ENCODE measurements around the gene HIPK4. TPM values are rescaled to one million over a fixed set of nuclear protein-coding genes. Genes with fewer than 3 reads are reported as not detected.

Gene HIPK4
- total RNA-seq, 2 experiments from 2014 or later, result 0.10 TPM

GRCh38 chr19:40398417-40399131 lies 8.6 kb upstream of the HIPK4 start:
- Mint-ChIP-seq H3K36me3 (ENCODE audit: low read depth) (no peaks in the 10 kb centered on the region), H3K27me3 (peaks cover 3% of the 10 kb centered on the region), H3K4me1 (peaks cover 18% of the 10 kb centered on the region), H3K4me3 (no peak overlapping the region), H3K27ac (no peak overlapping the region), H3K9me3 (no peaks in the 10 kb centered on the region)
- POLR2A ChIA-PET, result interaction anchor here (0.8 to 1.1 kb wide), 3 partner anchors 18 to 68 kb away, joined by 3 to 4 read pairs (median 3); no protein-coding TSS in a partner anchor
- CTCF ChIA-PET, result interaction anchor here (0.6 kb wide), 1 partner anchor 21 kb away, joined by 3 read pairs; no protein-coding TSS in a partner anchor
- DNase-seq, result peak; percentile 63

- H3K4me1 Mint-ChIP-seq, result peaks cover 14% of the 10 kb centered on the region
- no peak overlapping the region for H3K27ac Mint-ChIP-seq
- peaks cover 3% of the 10 kb centered on the region for H3K27me3 Mint-ChIP-seq
- no peaks in the 10 kb centered on the region for H3K9me3 Mint-ChIP-seq
- no peak overlapping the region for H3K4me3 Mint-ChIP-seq
- ChIA-PET POLR2A (interaction anchor here (1.2 kb wide), 1 partner anchor 16 kb away, joined by 3 read pairs; no protein-coding TSS in a partner anchor), CTCF (interaction anchor here (2.2 kb wide), 1 partner anchor 23 kb away, joined by 7 read pairs; no protein-coding TSS in a partner anchor)
- DNase-seq, result no peak
- H3K36me3 Mint-ChIP-seq (ENCODE audit: low read depth), result no peaks in the 10 kb centered on the region
Observed at GRCh38 chr19:40397568-40397906, 7.6 kb upstream of the HIPK4 start.

- DNase-seq, result no peak
- H3K4me3 Mint-ChIP-seq, result no peak overlapping the region
- no peak overlapping the region for H3K27ac Mint-ChIP-seq
- peaks cover 14% of the 10 kb centered on the region for H3K4me1 Mint-ChIP-seq
- no peaks in the 10 kb centered on the region for H3K36me3 Mint-ChIP-seq (ENCODE audit: low read depth)
- H3K9me3 Mint-ChIP-seq, result no peaks in the 10 kb centered on the region
- ChIA-PET POLR2A (interaction anchor here (1.2 kb wide), 1 partner anchor 16 kb away, joined by 3 read pairs; no protein-coding TSS in a partner anchor), CTCF (interaction anchor here (0.6 to 2.2 kb wide), 3 partner anchors 24 to 197 kb away, joined by 3 to 7 read pairs (median 4); no protein-coding TSS in a partner anchor)
- H3K27me3 Mint-ChIP-seq, result peaks cover 3% of the 10 kb centered on the region
Observed at GRCh38 chr19:40396886-40397567, 7.0 kb upstream of the HIPK4 start.

GRCh38 chr19:40395956-40396355 lies 6.0 kb upstream of the HIPK4 start:
- Mint-ChIP-seq H3K27me3 (peaks cover 3% of the 10 kb centered on the region), H3K9me3 (no peaks in the 10 kb centered on the region), H3K27ac (no peak overlapping the region), H3K36me3 (ENCODE audit: low read depth) (no peaks in the 10 kb centered on the region), H3K4me3 (no peak overlapping the region), H3K4me1 (peaks cover 14% of the 10 kb centered on the region)
- DNase-seq, result no peak
- ChIA-PET POLR2A (interaction anchor here (1.3 to 1.8 kb wide), 2 partner anchors 8 to 47 kb away, joined by 3 to 5 read pairs; no protein-coding TSS in a partner anchor), CTCF (interaction anchor here (0.7 to 2.2 kb wide), 2 partner anchors 25 to 179 kb away, joined by 3 to 7 read pairs; no protein-coding TSS in a partner anchor)

- no peak overlapping the region for H3K27ac Mint-ChIP-seq
- ChIA-PET POLR2A (interaction anchor here (1.3 to 1.8 kb wide), 2 partner anchors 9 to 48 kb away, joined by 3 to 5 read pairs; no protein-coding TSS in a partner anchor), CTCF (no interaction called here)
- DNase-seq, result no peak
- H3K4me3 Mint-ChIP-seq, result no peak overlapping the region
- H3K9me3 Mint-ChIP-seq, result no peaks in the 10 kb centered on the region
- H3K36me3 Mint-ChIP-seq (ENCODE audit: low read depth), result no peaks in the 10 kb centered on the region
- no peaks in the 10 kb centered on the region for H3K27me3 Mint-ChIP-seq
- H3K4me1 Mint-ChIP-seq, result peaks cover 13% of the 10 kb centered on the region
Observed at GRCh38 chr19:40394816-40395210, 4.8 kb upstream of the HIPK4 start.

- Mint-ChIP-seq H3K4me3 (no peak overlapping the region), H3K27ac (no peak overlapping the region), H3K27me3 (no peaks in the 10 kb centered on the region), H3K36me3 (ENCODE audit: low read depth) (no peaks in the 10 kb centered on the region), H3K4me1 (peaks cover 8% of the 10 kb centered on the region), H3K9me3 (no peaks in the 10 kb centered on the region)
- no peak for DNase-seq
- ChIA-PET CTCF (no interaction called here), POLR2A (interaction anchor here (1.8 kb wide), 1 partner anchor 10 kb away, joined by 5 read pairs; no protein-coding TSS in a partner anchor)
Observed at GRCh38 chr19:40393894-40394815, 4.2 kb upstream of the HIPK4 start.

- no peak overlapping the region for H3K4me3 Mint-ChIP-seq
- ChIA-PET CTCF (no interaction called here), POLR2A (interaction anchor here (0.6 kb wide), 1 partner anchor 129 kb away, joined by 4 read pairs; no protein-coding TSS in a partner anchor)
- no peak overlapping the region for H3K27ac Mint-ChIP-seq
- no peaks in the 10 kb centered on the region for H3K4me1 Mint-ChIP-seq
- no peak for DNase-seq
- no peaks in the 10 kb centered on the region for H3K27me3 Mint-ChIP-seq
- no peaks in the 10 kb centered on the region for H3K9me3 Mint-ChIP-seq
- no peaks in the 10 kb centered on the region for H3K36me3 Mint-ChIP-seq (ENCODE audit: low read depth)
Observed at GRCh38 chr19:40392894-40393517, 3.0 kb upstream of the HIPK4 start.

- H3K36me3 Mint-ChIP-seq (ENCODE audit: low read depth), result no peaks in the 10 kb centered on the region
- H3K27me3 Mint-ChIP-seq, result no peaks in the 10 kb centered on the region
- DNase-seq, result no peak
- ChIA-PET POLR2A (no interaction called here), CTCF (no interaction called here)
- H3K27ac Mint-ChIP-seq, result no peak overlapping the region
- no peaks in the 10 kb centered on the region for H3K4me1 Mint-ChIP-seq
- H3K9me3 Mint-ChIP-seq, result no peaks in the 10 kb centered on the region
- H3K4me3 Mint-ChIP-seq, result no peak overlapping the region
Observed at GRCh38 chr19:40392123-40392522, 2.1 kb upstream of the HIPK4 start.

GRCh38 chr19:40389404-40390083 lies 437 bp downstream of the HIPK4 start:
- Mint-ChIP-seq H3K36me3 (ENCODE audit: low read depth) (no peaks in the 10 kb centered on the region), H3K9me3 (no peaks in the 10 kb centered on the region), H3K4me1 (peaks cover 2% of the 10 kb centered on the region), H3K27ac (no peak overlapping the region), H3K4me3 (no peak overlapping the region), H3K27me3 (peaks cover 6% of the 10 kb centered on the region)
- ChIA-PET POLR2A (no interaction called here), CTCF (no interaction called here)
- no peak for DNase-seq

GRCh38 chr19:40388481-40388880 lies 1.5 kb downstream of the HIPK4 start:
- H3K4me3 Mint-ChIP-seq, result no peak overlapping the region
- no peaks in the 10 kb centered on the region for H3K36me3 Mint-ChIP-seq (ENCODE audit: low read depth)
- no peak for DNase-seq
- no peak overlapping the region for H3K27ac Mint-ChIP-seq
- H3K4me1 Mint-ChIP-seq, result peaks cover 2% of the 10 kb centered on the region
- ChIA-PET CTCF (no interaction called here), POLR2A (no interaction called here)
- peaks cover 6% of the 10 kb centered on the region for H3K27me3 Mint-ChIP-seq
- no peaks in the 10 kb centered on the region for H3K9me3 Mint-ChIP-seq

GRCh38 chr19:40387155-40387554 lies 2.8 kb downstream of the HIPK4 start:
- POLR2A ChIA-PET, result no interaction called here

More at GRCh38 chr19:40387155-40387554, 2.8 kb downstream of the HIPK4 start:
- H3K27ac Mint-ChIP-seq, result no peak overlapping the region
- no peak overlapping the region for H3K4me3 Mint-ChIP-seq
- no peaks in the 10 kb centered on the region for H3K9me3 Mint-ChIP-seq
- H3K36me3 Mint-ChIP-seq (ENCODE audit: low read depth), result no peaks in the 10 kb centered on the region
- CTCF ChIA-PET, result no interaction called here
- H3K27me3 Mint-ChIP-seq, result peaks cover 6% of the 10 kb centered on the region
- peaks cover 2% of the 10 kb centered on the region for H3K4me1 Mint-ChIP-seq
- no peak for DNase-seq

Data from activated CD4-positive, alpha-beta memory T cell treated with anti-CD3 and anti-CD28 coated beads, Interleukin-2, amount 10 ng/mL, durations not matched to agents 7 days and 5 days (primary cell).